ENCODE measurements around the gene LPCAT2. TPM values are rescaled to one million over a fixed set of nuclear protein-coding genes. Genes with fewer than 3 reads are reported as not detected.

The LPCAT2 gene
- total RNA-seq, 1 experiment from 2014 or later = 62.1 TPM

DNA sequence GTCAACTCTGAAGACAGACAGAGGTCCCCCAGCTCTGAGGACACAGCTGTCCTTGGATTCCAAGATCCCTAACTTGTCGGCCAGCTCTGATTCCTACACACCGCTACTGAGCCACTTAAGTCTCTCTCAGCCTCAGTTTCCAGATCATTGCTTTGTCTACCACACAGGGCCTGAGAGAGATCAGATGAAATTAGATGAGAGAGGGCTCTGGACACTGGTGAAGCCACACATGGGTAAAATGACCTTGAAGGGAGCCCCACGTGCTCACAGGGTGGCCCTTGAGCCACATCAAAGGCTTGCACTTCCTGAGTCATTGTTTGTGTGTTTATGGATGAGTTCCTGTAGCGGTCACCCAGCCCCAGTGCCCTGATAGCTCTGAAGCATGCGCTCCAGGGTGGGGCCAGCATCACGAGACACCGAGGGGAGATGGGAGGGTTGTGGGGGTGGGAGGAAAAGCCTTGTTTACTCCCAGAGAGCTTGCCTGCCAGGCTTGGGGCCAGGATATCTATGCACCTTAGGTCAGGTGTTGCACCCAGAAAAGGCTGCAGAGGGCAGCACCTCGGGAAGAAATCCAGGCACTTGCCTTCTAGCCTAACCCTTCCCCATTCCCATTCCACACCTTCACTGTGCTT, 114.2 kb downstream of the LPCAT2 start:
- POLR2A ChIA-PET = no interaction called here
- DNase-seq (ENCODE audit: low read depth, low spot score) (peak; percentile 0), ATAC-seq (peak; percentile 94)
- no peaks in the 10 kb centered on the region for H3K9me3 ChIP-seq (ENCODE audit: control insufficient read depth, insufficient read depth, low read depth, low read length)
- H3K4me1 ChIP-seq (ENCODE audit: control insufficient read depth, insufficient read depth, low read length) = no peaks in the 10 kb centered on the region
- H3K36me3 ChIP-seq (ENCODE audit: control insufficient read depth, insufficient read depth, low read length) = no peaks in the 10 kb centered on the region
- no peak overlapping the region for H3K27ac ChIP-seq (ENCODE audit: low read length)
- BruUV-seq (replicated peaks) = no TSS peak
- no peaks in the 10 kb centered on the region for H3K27me3 ChIP-seq (ENCODE audit: control insufficient read depth, insufficient read depth, low read length)
- H3K4me3 ChIP-seq (ENCODE audit: low read depth in 2 of 2, low read length in 2 of 2) = no peak overlapping the region
- in situ Hi-C loops (cut with HindIII; ENCODE audit: low pct_unique_long_range_greater_than_20kb, low sequenced_read_pairs) = no loop called here
- peak; percentile 65 for TF ChIP-seq CTCF (IDR thresholded peaks at IDR 0.05)
- TF ChIP-seq, protein P1, sequence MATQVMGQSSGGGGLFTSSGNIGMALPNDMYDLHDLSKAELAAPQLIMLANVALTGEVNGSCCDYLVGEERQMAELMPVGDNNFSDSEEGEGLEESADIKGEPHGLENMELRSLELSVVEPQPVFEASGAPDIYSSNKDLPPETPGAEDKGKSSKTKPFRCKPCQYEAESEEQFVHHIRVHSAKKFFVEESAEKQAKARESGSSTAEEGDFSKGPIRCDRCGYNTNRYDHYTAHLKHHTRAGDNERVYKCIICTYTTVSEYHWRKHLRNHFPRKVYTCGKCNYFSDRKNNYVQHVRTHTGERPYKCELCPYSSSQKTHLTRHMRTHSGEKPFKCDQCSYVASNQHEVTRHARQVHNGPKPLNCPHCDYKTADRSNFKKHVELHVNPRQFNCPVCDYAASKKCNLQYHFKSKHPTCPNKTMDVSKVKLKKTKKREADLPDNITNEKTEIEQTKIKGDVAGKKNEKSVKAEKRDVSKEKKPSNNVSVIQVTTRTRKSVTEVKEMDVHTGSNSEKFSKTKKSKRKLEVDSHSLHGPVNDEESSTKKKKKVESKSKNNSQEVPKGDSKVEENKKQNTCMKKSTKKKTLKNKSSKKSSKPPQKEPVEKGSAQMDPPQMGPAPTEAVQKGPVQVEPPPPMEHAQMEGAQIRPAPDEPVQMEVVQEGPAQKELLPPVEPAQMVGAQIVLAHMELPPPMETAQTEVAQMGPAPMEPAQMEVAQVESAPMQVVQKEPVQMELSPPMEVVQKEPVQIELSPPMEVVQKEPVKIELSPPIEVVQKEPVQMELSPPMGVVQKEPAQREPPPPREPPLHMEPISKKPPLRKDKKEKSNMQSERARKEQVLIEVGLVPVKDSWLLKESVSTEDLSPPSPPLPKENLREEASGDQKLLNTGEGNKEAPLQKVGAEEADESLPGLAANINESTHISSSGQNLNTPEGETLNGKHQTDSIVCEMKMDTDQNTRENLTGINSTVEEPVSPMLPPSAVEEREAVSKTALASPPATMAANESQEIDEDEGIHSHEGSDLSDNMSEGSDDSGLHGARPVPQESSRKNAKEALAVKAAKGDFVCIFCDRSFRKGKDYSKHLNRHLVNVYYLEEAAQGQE (IDR thresholded peaks at IDR 0.05; ENCODE audit: insufficient read depth in 1 of 2, low read depth in 2 of 2, low read length in 1 of 2) = no peak
- TF ChIP-seq TCF7L2 (IDR thresholded peaks at IDR 0.05; ENCODE audit: low read depth, low read length) = peak; percentile 87
- intact Hi-C loops (cut with micrococcal nuclease; ENCODE audit: unreplicated experiment) = no loop called here
- CTCF ChIA-PET = interaction anchor here (0.6 kb wide), 1 partner anchor 224 kb away, joined by 3 read pairs; no protein-coding TSS in a partner anchor

GRCh38 chr16:55623640-55624039, 114.8 kb downstream of the LPCAT2 start:
- Histone ChIP-seq H3K27ac (ENCODE audit: low read length) (no peak overlapping the region), H3K4me3 (ENCODE audit: low read depth in 2 of 2, low read length in 2 of 2) (no peak overlapping the region), H3K27me3 (ENCODE audit: control insufficient read depth, insufficient read depth, low read length) (no peaks in the 10 kb centered on the region), H3K9me3 (ENCODE audit: control insufficient read depth, insufficient read depth, low read depth, low read length) (no peaks in the 10 kb centered on the region), H3K36me3 (ENCODE audit: control insufficient read depth, insufficient read depth, low read length) (no peaks in the 10 kb centered on the region), H3K4me1 (ENCODE audit: control insufficient read depth, insufficient read depth, low read length) (no peaks in the 10 kb centered on the region)
- in situ Hi-C loops (cut with HindIII; ENCODE audit: low pct_unique_long_range_greater_than_20kb, low sequenced_read_pairs) = no loop called here
- CTCF ChIA-PET = no interaction called here
- intact Hi-C loops (cut with micrococcal nuclease; ENCODE audit: unreplicated experiment) = no loop called here
- DNase-seq (ENCODE audit: low read depth, low spot score) (peak; percentile 0), ATAC-seq (no peak)
- no TSS peak for BruUV-seq (replicated peaks)
- POLR2A ChIA-PET = no interaction called here
- TF ChIP-seq SIN3A (IDR thresholded peaks at IDR 0.05; ENCODE audit: borderline replicate concordance, insufficient read depth, low read depth, low read length) = no peak
- TF ChIP-seq, protein P1 (IDR thresholded peaks at IDR 0.05; ENCODE audit: insufficient read depth in 1 of 2, low read depth in 2 of 2, low read length in 1 of 2) = no peak
- peak; percentile 25 for TF ChIP-seq CTCF (IDR thresholded peaks at IDR 0.05)

Measured in Panc1 (cell line).